CD4-positive, alpha-beta T cell (primary cell): Measurements from ENCODE around the gene ABLIM2. TPM values are rescaled to one million over a fixed set of nuclear protein-coding genes. Genes with fewer than 3 reads are reported as not detected.

Experiments used
- ATAC-seq: fragments of 200-7000 bp; cut with Tn5 transposase; one replicate; pipeline ENCODE4 v1.10.0; 2022; ENCODE audit warnings: mild to moderate bottlenecking; ENCODE audit not compliant: poor library complexity
- CTCF ChIA-PET: fragments of 350-600 bp; sonication (Branson Sonifier 250); formaldehyde crosslinking; loops from one replicate; lab custom pipeline; 2021; ENCODE audit warnings: antibody characterized with exemption, inconsistent platforms; lab: Charles Lee
- POLR2A ChIA-PET: fragments of 350-600 bp; sonication (Branson Sonifier 250); formaldehyde crosslinking; loops from one replicate; lab custom pipeline; 2021; ENCODE audit warnings: antibody characterized with exemption, inconsistent platforms; lab: Charles Lee
- DNase-seq, 14 experiments: peaks; one replicate each; pipeline ENCODE4 v3.0.0-alpha.2; 2013 to 2020; ENCODE audit warnings: mixed read lengths in 2 of 14
- H3K27ac ChIP-seq, 2 donors: one replicate each; pipeline versions ENCODE4 v1.5.1 to v1.7.0; 2013; ENCODE audit warnings: low read length in 2 of 2, low read depth in 1 of 2, mild to moderate bottlenecking in 1 of 2
- H3K27me3 ChIP-seq, 2 experiments: 1 replicate in 1 of 2; 2 replicates in 1 of 2; pipeline versions ENCODE4 v1.6.1 to v1.7.0; 2013; ENCODE audit warnings: low read length in 2 of 2, control low read depth in 1 of 2, mild to moderate bottlenecking in 1 of 2, moderate library complexity in 1 of 2; ENCODE audit not compliant: insufficient read depth in 2 of 2, control insufficient read depth in 1 of 2
- H3K36me3 ChIP-seq: one replicate; pipeline ENCODE4 v1.6.1; 2013; ENCODE audit warnings: low read length, control low read depth; ENCODE audit not compliant: insufficient read depth
- H3K4me1 ChIP-seq: one replicate; pipeline ENCODE4 v1.6.1; 2013; ENCODE audit warnings: low read length, control low read depth; ENCODE audit not compliant: insufficient read depth
- H3K4me3 ChIP-seq: one replicate; pipeline ENCODE4 v1.5.1; 2013; ENCODE audit warnings: mild to moderate bottlenecking, low read length, moderate library complexity
- H3K9me3 ChIP-seq, 2 experiments: 1 replicate in 1 of 2; 2 replicates in 1 of 2; pipeline versions ENCODE4 v1.6.1 to v1.7.0; 2013; ENCODE audit warnings: low read length in 2 of 2, mild to moderate bottlenecking in 2 of 2, control low read depth in 1 of 2, moderate library complexity in 1 of 2; ENCODE audit not compliant: control insufficient read depth in 1 of 2, insufficient read depth in 1 of 2
- H3K27ac Mint-ChIP-seq: one replicate; pipeline ENCODE4 v1.8.0; 2020; ENCODE audit warnings: mixed read lengths
- H3K27me3 Mint-ChIP-seq: one replicate; pipeline ENCODE4 v1.8.0; 2021; ENCODE audit warnings: mixed read lengths
- H3K36me3 Mint-ChIP-seq: one replicate; pipeline ENCODE4 v1.8.0; 2021; ENCODE audit warnings: low read depth, mixed read lengths
- H3K4me1 Mint-ChIP-seq: one replicate; pipeline ENCODE4 v1.8.0; 2021; ENCODE audit warnings: low read depth, mixed read lengths
- H3K4me3 Mint-ChIP-seq: one replicate; pipeline ENCODE4 v1.8.0; 2020; ENCODE audit warnings: mild to moderate bottlenecking, mixed read lengths
- H3K9me3 Mint-ChIP-seq: one replicate; pipeline ENCODE4 v1.8.0; 2020; ENCODE audit warnings: mixed read lengths
- CTCF ChIP-seq: fragments of 200-600 bp; IDR thresholded peaks from one replicate; pipeline ENCODE4 v1.8.0; 2022; ENCODE audit warnings: antibody characterized with exemption, mild to moderate bottlenecking
- intact Hi-C, 2 experiments: fragments of 100-400 bp; cut with DNase I in 1 of 2; cut with micrococcal nuclease in 1 of 2; formaldehyde crosslinking; loops; one replicate each; pipeline versions ENCODE4 v1.15.1 to v1.9.0; 2023 to 2025; cut with DNase I, micrococcal nuclease
- total RNA-seq, 174 experiments: library from RNA in 2 of 174; stranded (reverse) in 2 of 174; gene quantifications; one replicate each; pipeline ENCODE4 v1.2.3 and lab custom pipeline; 2021 to 2026

ABLIM2 gene
- total RNA-seq, 2 experiments from 2014 or later: 2.5 to 2.7 TPM

- Histone ChIP-seq H3K4me3 (no peak overlapping the region), H3K9me3 (no peaks in the 10 kb centered on the region), H3K27me3 (no peaks in the 10 kb centered on the region), H3K4me1 (no peaks in the 10 kb centered on the region), H3K27ac (no peak overlapping the region), H3K36me3 (no peaks in the 10 kb centered on the region)
- CTCF ChIA-PET: no interaction called here
- H3K36me3 Mint-ChIP-seq: no peaks in the 10 kb centered on the region
- no peaks in the 10 kb centered on the region for H3K4me1 Mint-ChIP-seq
- H3K27ac Mint-ChIP-seq: no peak overlapping the region
- no peak for TF ChIP-seq CTCF
- intact Hi-C loops: no loop called here
- no peak for DNase-seq
- H3K4me3 Mint-ChIP-seq: no peak overlapping the region
- H3K9me3 Mint-ChIP-seq: no peaks in the 10 kb centered on the region
- no peaks in the 10 kb centered on the region for H3K27me3 Mint-ChIP-seq
- POLR2A ChIA-PET: no interaction called here
- ATAC-seq: no peak
These were observed 144.5 kb downstream of the ABLIM2 start for GRCh38 chr4:8013976-8014726.

GRCh38 chr4:8012517-8012916 is 146.1 kb downstream of the ABLIM2 start:
- no peak for DNase-seq
- Mint-ChIP-seq H3K27me3 (no peaks in the 10 kb centered on the region), H3K9me3 (no peaks in the 10 kb centered on the region), H3K36me3 (no peaks in the 10 kb centered on the region), H3K27ac (no peak overlapping the region), H3K4me1 (no peaks in the 10 kb centered on the region), H3K4me3 (no peak overlapping the region)
- ChIA-PET POLR2A (no interaction called here), CTCF (no interaction called here)
- intact Hi-C loops: no loop called here
- Histone ChIP-seq H3K27ac (no peak overlapping the region), H3K4me1 (no peaks in the 10 kb centered on the region), H3K9me3 (no peaks in the 10 kb centered on the region), H3K36me3 (no peaks in the 10 kb centered on the region), H3K27me3 (no peaks in the 10 kb centered on the region), H3K4me3 (no peak overlapping the region)
- no peak for TF ChIP-seq CTCF
- no peak for ATAC-seq

- Histone ChIP-seq H3K4me3 (no peak overlapping the region), H3K36me3 (no peaks in the 10 kb centered on the region), H3K27me3 (no peaks in the 10 kb centered on the region), H3K27ac (no peak overlapping the region), H3K4me1 (no peaks in the 10 kb centered on the region), H3K9me3 (no peaks in the 10 kb centered on the region)
- ChIA-PET POLR2A (no interaction called here), CTCF (no interaction called here)
- H3K27ac Mint-ChIP-seq: no peak overlapping the region
- no peak overlapping the region for H3K4me3 Mint-ChIP-seq
- TF ChIP-seq CTCF: no peak
- no peaks in the 10 kb centered on the region for H3K9me3 Mint-ChIP-seq
- no peak for DNase-seq
- intact Hi-C loops: no loop called here
- H3K36me3 Mint-ChIP-seq: no peaks in the 10 kb centered on the region
- no peak for ATAC-seq
- no peaks in the 10 kb centered on the region for H3K4me1 Mint-ChIP-seq
- H3K27me3 Mint-ChIP-seq: no peaks in the 10 kb centered on the region
These were observed 148.0 kb downstream of the ABLIM2 start for GRCh38 chr4:8010618-8011017.
